Gastroesophageal sphincter (tissue), 4 donors: ENCODE measurements around the gene SLX9. TPM values are rescaled to one million over a fixed set of nuclear protein-coding genes. Genes with fewer than 3 reads are reported as not detected.

Source experiments
- ATAC-seq: fragments of 150-250 bp; one replicate; pipeline ENCODE4 v1.9.1; 2016; ENCODE audit warnings: mild to moderate bottlenecking, moderate library complexity
- H3K27ac ChIP-seq, 4 donors: fragments of 200-600 bp; sonication (generic) in 3 of 4; 1 replicate in 3 of 4; 2 replicates in 1 of 4; pipeline ENCODE4 v1.5.1; 2016 to 2019
- H3K27me3 ChIP-seq: fragments of 200-600 bp; sonication (generic); one replicate; pipeline ENCODE4 v1.5.1; 2019
- H3K36me3 ChIP-seq, 2 donors: fragments of 200-600 bp; sonication (generic); one replicate each; pipeline ENCODE4 v1.5.1; 2019; ENCODE audit warnings: control low read depth in 1 of 2
- H3K4me1 ChIP-seq, 3 donors: fragments of 200-600 bp; sonication (generic); 1 replicate in 2 of 3; 2 replicates in 1 of 3; pipeline ENCODE4 v1.5.1; 2016 to 2019; ENCODE audit warnings: control low read depth in 2 of 3
- H3K4me3 ChIP-seq, 2 donors: fragments of 200-600 bp; sonication (generic); one replicate each; pipeline ENCODE4 v1.5.1; 2019; ENCODE audit warnings: mild to moderate bottlenecking in 1 of 2, moderate library complexity in 1 of 2
- H3K9me3 ChIP-seq, 3 donors: fragments of 200-600 bp; sonication (generic); one replicate each; pipeline ENCODE4 v1.5.1; 2017 to 2019; ENCODE audit warnings: control low read depth in 2 of 3
- CTCF ChIP-seq, 4 experiments: fragments of 200-600 bp in 2 of 4; fragments of 450-650 bp in 2 of 4; sonication (generic) in 1 of 4; IDR thresholded peaks; one replicate each; pipeline ENCODE4 v1.5.1; 2017 to 2019; ENCODE audit warnings: antibody characterized with exemption in 4 of 4, mild to moderate bottlenecking in 2 of 4, moderate library complexity in 2 of 4
- EP300 ChIP-seq: sonication (generic); formaldehyde crosslinking; IDR thresholded peaks from one replicate; pipeline ENCODE4 v1.6.1; 2017; ENCODE audit warnings: antibody characterized with exemption, mild to moderate bottlenecking
- POLR2A ChIP-seq, 2 donors: fragments of 450-650 bp; IDR thresholded peaks; one replicate each; pipeline ENCODE4 v1.6.1; 2017; ENCODE audit warnings: antibody characterized with exemption in 2 of 2, mild to moderate bottlenecking in 2 of 2, moderate library complexity in 1 of 2
- POLR2AphosphoS5 ChIP-seq: sonication (generic); formaldehyde crosslinking; IDR thresholded peaks from one replicate; pipeline ENCODE4 v1.6.1; 2017; ENCODE audit warnings: antibody characterized with exemption
- WGBS, 2 donors: methylation state at CpG; one replicate each; pipeline ENCODE4 v1.1.5; 2018; ENCODE audit warnings: low coverage in 1 of 2; 5-methylcytosine and 5-hydroxymethylcytosine counted together
- total RNA-seq, 4 donors: library from RNA; depleted of rRNA; stranded (reverse); fragments of >200 nt; gene quantifications; one replicate each; pipeline ENCODE4 v1.1.0, GENCODE V29; 2016

Gene SLX9
- total RNA-seq, 4 donors from 2014 or later = 15.7 to 53.9 (median 36.4) TPM

- H3K4me3 ChIP-seq = no peak overlapping the region
- TF ChIP-seq EP300 (no peak), POLR2AphosphoS5 (no peak), POLR2A (IDR thresholded peaks at IDR 0.05) (no peak), CTCF (IDR thresholded peaks at IDR 0.05) (no peak)
- WGBS, 2 donors = 95% methylated on average over 8 to 9 of the region's 12 CpGs
- H3K4me1 ChIP-seq = peaks cover 3 to 99% (median 48%) of the 10 kb centered on the region in 3 donors
- no peaks in the 10 kb centered on the region for H3K27me3 ChIP-seq
- ATAC-seq = no peak
- no peaks in the 10 kb centered on the region for H3K9me3 ChIP-seq
- peak overlapping the region in 2 of 4 donors; percentile 87 to 90 for H3K27ac ChIP-seq
- H3K36me3 ChIP-seq = peaks cover 0 to 19% of the 10 kb centered on the region in 2 donors
Observed at GRCh38 chr21:44964381-44964780, 24.6 kb downstream of the SLX9 start.

GRCh38 chr21:44965251-44966022 lies 25.6 kb downstream of the SLX9 start:
- 51 to 73% methylated on average over 6 of the region's 17 CpGs for WGBS, 2 donors
- Histone ChIP-seq H3K9me3 (no peaks in the 10 kb centered on the region), H3K27me3 (no peaks in the 10 kb centered on the region), H3K4me3 (no peak overlapping the region), H3K27ac (peak overlapping the region in 3 of 4 donors; percentile 59 to 90 (median 80)), H3K36me3 (peaks cover 0 to 22% of the 10 kb centered on the region in 2 donors), H3K4me1 (peaks cover 0 to 98% (median 38%) of the 10 kb centered on the region in 3 donors)
- ATAC-seq = no peak
- TF ChIP-seq EP300 (no peak), POLR2A (IDR thresholded peaks at IDR 0.05) (no peak), CTCF (IDR thresholded peaks at IDR 0.05) (no peak), POLR2AphosphoS5 (no peak)

- Histone ChIP-seq H3K9me3 (no peaks in the 10 kb centered on the region), H3K27me3 (no peaks in the 10 kb centered on the region), H3K4me1 (peaks cover 0 to 98% (median 32%) of the 10 kb centered on the region in 3 donors), H3K27ac (peak overlapping the region; percentile 25 to 90 (median 70)), H3K36me3 (peaks cover 0 to 22% of the 10 kb centered on the region in 2 donors), H3K4me3 (peak overlapping the region; percentile 16 to 50)
- ATAC-seq = peak; percentile 23
- TF ChIP-seq POLR2A (IDR thresholded peaks at IDR 0.05) (no peak), POLR2AphosphoS5 (peak; percentile 44)
- 0 to 48% methylated on average over 4 to 12 of the region's 30 CpGs for WGBS, 2 donors
Observed at GRCh38 chr21:44966135-44967081, 26.6 kb downstream of the SLX9 start.

GRCh38 chr21:44967082-44968047 lies 27.5 kb downstream of the SLX9 start:
- WGBS, 2 donors = 80% methylated on average over 3 of the region's 38 CpGs; no CpG with 5 or more reads in 1 of the 2 donors
- no peak for TF ChIP-seq EP300
- no peak for TF ChIP-seq POLR2A (IDR thresholded peaks at IDR 0.05)
- TF ChIP-seq POLR2AphosphoS5 = no peak
- TF ChIP-seq CTCF (IDR thresholded peaks at IDR 0.05) = no peak
- no peaks in the 10 kb centered on the region for H3K9me3 ChIP-seq
- H3K4me1 ChIP-seq = peaks cover 0 to 98% (median 27%) of the 10 kb centered on the region in 3 donors
- H3K4me3 ChIP-seq = peak overlapping the region; percentile 16 to 50
- H3K27ac ChIP-seq = peak overlapping the region; percentile 25 to 90 (median 70)
- H3K27me3 ChIP-seq = no peaks in the 10 kb centered on the region
- peak; percentile 5 for ATAC-seq
- H3K36me3 ChIP-seq = peaks cover 0 to 23% of the 10 kb centered on the region in 2 donors
